Caco-2 (cell line): ENCODE results near the gene KCNC4. TPM values are rescaled to one million over a fixed set of nuclear protein-coding genes. Genes with fewer than 3 reads are reported as not detected.

Experiments used
- BruUV-seq: library from RNA; stranded (reverse); fragments of 400-500 nt; replicated peaks from 2 replicates; lab custom pipeline; 2021; lab: Mats Ljungman, UMichigan
- CTCF ChIA-PET: fragments of 300-600 bp; sonication (Branson Sonifier 250); formaldehyde crosslinking; loops from one replicate; lab custom pipeline; 2022; ENCODE audit warnings: antibody characterized with exemption; lab: Charles Lee
- POLR2A ChIA-PET: fragments of 300-600 bp; sonication (Branson Sonifier 250); formaldehyde crosslinking; loops from one replicate; lab custom pipeline; 2022; ENCODE audit warnings: antibody characterized with exemption; lab: Charles Lee
- DNase-seq, 2 experiments: peaks; one replicate each; pipeline versions ENCODE4 v3.0.0 to v3.0.0-alpha.2; 2020 to 2022
- H3K27me3 ChIP-seq: replicated peaks from 2 replicates; pipeline ENCODE4 v1.6.0; 2011; ENCODE audit warnings: low read length; ENCODE audit not compliant: control insufficient read depth, insufficient read depth
- H3K36me3 ChIP-seq: 2 replicates; pipeline ENCODE4 v1.5.1; 2011; ENCODE audit warnings: low read length; ENCODE audit not compliant: control insufficient read depth, insufficient read depth
- H3K4me1 ChIP-seq: fragments of 250-450 bp; sonication (Bioruptor Pico); 2 replicates; pipeline ENCODE4 v1.5.1; 2020; ENCODE audit warnings: mild to moderate bottlenecking
- H3K4me3 ChIP-seq: 2 replicates; pipeline ENCODE4 v1.5.1; 2011; ENCODE audit warnings: low read depth, mild to moderate bottlenecking, control low read depth, low read length
- H3K9me3 ChIP-seq: fragments of 250-450 bp; sonication (Bioruptor Pico); 2 replicates; pipeline ENCODE4 v1.5.1; 2020; ENCODE audit warnings: mild to moderate bottlenecking, moderate library complexity
- H3K27ac Mint-ChIP-seq: one replicate; pipeline ENCODE4 v1.8.0; 2022; ENCODE audit warnings: mixed read lengths; ENCODE audit not compliant: unreplicated experiment
- H3K27me3 Mint-ChIP-seq: one replicate; pipeline ENCODE4 v1.8.0; 2022; ENCODE audit warnings: mixed read lengths; ENCODE audit not compliant: insufficient read depth, unreplicated experiment
- H3K36me3 Mint-ChIP-seq: one replicate; pipeline ENCODE4 v1.8.0; 2022; ENCODE audit warnings: mild to moderate bottlenecking, mixed read lengths; ENCODE audit not compliant: insufficient read depth, unreplicated experiment
- H3K4me1 Mint-ChIP-seq: one replicate; pipeline ENCODE4 v1.8.0; 2022; ENCODE audit warnings: low read depth, mixed read lengths; ENCODE audit not compliant: unreplicated experiment
- H3K4me3 Mint-ChIP-seq: one replicate; pipeline ENCODE4 v1.8.0; 2022; ENCODE audit warnings: mild to moderate bottlenecking, moderate library complexity, mixed read lengths; ENCODE audit not compliant: unreplicated experiment
- H3K9me3 Mint-ChIP-seq: one replicate; pipeline ENCODE4 v1.8.0; 2022; ENCODE audit warnings: mixed read lengths; ENCODE audit not compliant: unreplicated experiment
- intact Hi-C: fragments of 100-400 bp; cut with micrococcal nuclease; formaldehyde crosslinking; loops from one replicate; pipeline ENCODE4 v1.10.0; 2022; ENCODE audit not compliant: unreplicated experiment
- total RNA-seq: library from RNA; stranded (reverse); gene quantifications from 2 replicates; pipeline ENCODE4 v1.2.3, GENCODE V29; 2022
- TF ChIP-seq, protein P1 (sequence below), 2 experiments: fragments of 200-600 bp in 1 of 2; IDR thresholded peaks; 1 replicate in 1 of 2; 2 replicates in 1 of 2; pipeline versions ENCODE4 v1.5.1 to v1.8.0; 2011 to 2022; ENCODE audit warnings: antibody characterized with exemption in 1 of 2, control low read depth in 1 of 2, inconsistent platforms in 1 of 2, low read depth in 1 of 2, low read length in 1 of 2, mild to moderate bottlenecking in 1 of 2, moderate library complexity in 1 of 2; ENCODE audit not compliant: insufficient read depth in 1 of 2, severe bottlenecking in 1 of 2, unreplicated experiment in 1 of 2

KCNC4 gene
- total RNA-seq, 1 experiment from 2014 or later, result 5.3 TPM

DNA sequence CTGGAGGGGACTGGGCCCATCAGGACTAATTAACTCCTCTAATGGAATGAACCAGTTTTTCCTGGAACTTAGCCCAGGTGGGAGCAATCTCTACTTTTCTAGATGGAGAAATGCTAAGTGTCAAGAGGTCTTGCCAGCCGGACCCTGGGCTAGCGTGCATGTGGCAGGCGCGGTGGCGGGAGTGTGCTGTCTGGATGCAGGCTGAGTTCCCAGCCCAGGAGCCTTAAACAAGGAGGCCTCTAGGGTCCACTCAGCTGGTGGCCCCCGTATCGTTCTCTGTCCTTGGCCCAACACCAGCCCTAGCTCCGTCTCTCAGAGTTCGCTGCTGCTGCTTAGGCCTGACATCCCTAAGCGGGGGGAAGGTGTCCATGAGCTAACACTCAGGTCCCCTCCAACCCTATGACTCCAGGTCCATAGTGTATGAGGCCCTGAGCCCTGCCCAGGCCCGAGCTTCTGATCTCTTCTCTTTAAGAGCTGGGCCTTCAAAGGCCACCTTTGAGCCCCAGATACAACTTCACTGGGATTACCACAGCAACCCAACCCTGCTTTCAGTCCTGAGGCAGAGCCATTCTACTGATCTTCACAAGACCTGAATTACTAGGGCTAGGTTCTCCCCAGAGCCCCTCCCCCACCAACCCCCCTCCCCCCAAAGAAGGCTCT, 3.7 kb upstream of the KCNC4 start:
- H3K27me3 Mint-ChIP-seq, result no peaks in the 10 kb centered on the region
- BruUV-seq, result no TSS peak
- no peak overlapping the region for H3K4me3 ChIP-seq
- ChIA-PET CTCF (interaction anchor here (0.9 to 5.1 kb wide), 6 partner anchors 40 to 289 kb away, joined by 3 to 89 read pairs (median 14); no protein-coding TSS in a partner anchor), POLR2A (no interaction called here)
- H3K4me1 ChIP-seq, result peaks cover 4% of the 10 kb centered on the region; the same call in 1 of the 2 replicates
- no peaks in the 10 kb centered on the region for H3K27me3 ChIP-seq
- H3K27ac Mint-ChIP-seq, result no peak overlapping the region
- no peaks in the 10 kb centered on the region for H3K9me3 ChIP-seq
- intact Hi-C loops, result no loop called here
- no peaks in the 10 kb centered on the region for H3K36me3 ChIP-seq
- TF ChIP-seq, protein P1, sequence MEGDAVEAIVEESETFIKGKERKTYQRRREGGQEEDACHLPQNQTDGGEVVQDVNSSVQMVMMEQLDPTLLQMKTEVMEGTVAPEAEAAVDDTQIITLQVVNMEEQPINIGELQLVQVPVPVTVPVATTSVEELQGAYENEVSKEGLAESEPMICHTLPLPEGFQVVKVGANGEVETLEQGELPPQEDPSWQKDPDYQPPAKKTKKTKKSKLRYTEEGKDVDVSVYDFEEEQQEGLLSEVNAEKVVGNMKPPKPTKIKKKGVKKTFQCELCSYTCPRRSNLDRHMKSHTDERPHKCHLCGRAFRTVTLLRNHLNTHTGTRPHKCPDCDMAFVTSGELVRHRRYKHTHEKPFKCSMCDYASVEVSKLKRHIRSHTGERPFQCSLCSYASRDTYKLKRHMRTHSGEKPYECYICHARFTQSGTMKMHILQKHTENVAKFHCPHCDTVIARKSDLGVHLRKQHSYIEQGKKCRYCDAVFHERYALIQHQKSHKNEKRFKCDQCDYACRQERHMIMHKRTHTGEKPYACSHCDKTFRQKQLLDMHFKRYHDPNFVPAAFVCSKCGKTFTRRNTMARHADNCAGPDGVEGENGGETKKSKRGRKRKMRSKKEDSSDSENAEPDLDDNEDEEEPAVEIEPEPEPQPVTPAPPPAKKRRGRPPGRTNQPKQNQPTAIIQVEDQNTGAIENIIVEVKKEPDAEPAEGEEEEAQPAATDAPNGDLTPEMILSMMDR (IDR thresholded peaks at IDR 0.05; ENCODE audit: insufficient read depth in 1 of 2, low read depth in 1 of 2, low read length in 1 of 2, severe bottlenecking in 1 of 2, unreplicated experiment in 1 of 2), result no peak
- peaks cover 4% of the 10 kb centered on the region for H3K36me3 Mint-ChIP-seq
- no peaks in the 10 kb centered on the region for H3K9me3 Mint-ChIP-seq
- no peak for DNase-seq
- no peak overlapping the region for H3K4me3 Mint-ChIP-seq
- no peaks in the 10 kb centered on the region for H3K4me1 Mint-ChIP-seq

DNA sequence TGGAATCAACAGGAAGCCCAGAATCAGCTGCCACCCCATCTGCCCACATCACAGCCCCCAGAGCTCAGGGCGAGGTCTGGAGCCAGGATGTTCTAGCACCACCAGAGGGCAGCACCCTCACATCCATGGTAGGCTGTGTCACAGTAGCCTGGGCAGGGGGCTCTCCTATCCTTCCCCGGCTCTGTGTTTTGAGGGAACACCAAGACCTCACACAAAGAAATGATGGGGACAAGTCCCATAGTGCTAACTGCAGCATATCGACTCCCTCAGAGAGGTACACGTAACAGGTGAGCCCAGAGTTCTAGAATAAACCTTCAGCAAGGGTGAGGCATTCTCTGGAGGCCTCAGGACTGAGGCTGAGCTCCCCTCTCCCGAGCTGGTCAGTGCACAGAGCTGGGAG, 2.3 kb upstream of the KCNC4 start:
- no peaks in the 10 kb centered on the region for H3K27me3 ChIP-seq
- peaks cover 4% of the 10 kb centered on the region; the same call in 1 of the 2 replicates for H3K4me1 ChIP-seq
- Mint-ChIP-seq H3K4me3 (no peak overlapping the region), H3K36me3 (peaks cover 4% of the 10 kb centered on the region), H3K27ac (no peak overlapping the region), H3K9me3 (no peaks in the 10 kb centered on the region), H3K27me3 (no peaks in the 10 kb centered on the region), H3K4me1 (no peaks in the 10 kb centered on the region)
- H3K4me3 ChIP-seq, result no peak overlapping the region
- POLR2A ChIA-PET, result interaction anchor here (1.0 kb wide), 1 partner anchor 117 kb away, joined by 4 read pairs; no protein-coding TSS in a partner anchor
- no peaks in the 10 kb centered on the region for H3K9me3 ChIP-seq
- DNase-seq, result peak; percentile 55 to 69
- no peaks in the 10 kb centered on the region for H3K36me3 ChIP-seq
- intact Hi-C loops, result loop anchor here (1.0 kb wide), 2 partner anchors 104 to 252 kb away; no protein-coding TSS in a partner anchor
- CTCF ChIA-PET, result interaction anchor here (0.5 to 5.1 kb wide), 23 partner anchors 11 to 398 kb away, joined by 3 to 89 read pairs (median 5); partner anchors contain the start of genes KCNA2 and RBM15
- TF ChIP-seq, protein P1 (IDR thresholded peaks at IDR 0.05; ENCODE audit: insufficient read depth in 1 of 2, low read depth in 1 of 2, low read length in 1 of 2, severe bottlenecking in 1 of 2, unreplicated experiment in 1 of 2), result peak; percentile 71 to 75
- no TSS peak for BruUV-seq

DNA sequence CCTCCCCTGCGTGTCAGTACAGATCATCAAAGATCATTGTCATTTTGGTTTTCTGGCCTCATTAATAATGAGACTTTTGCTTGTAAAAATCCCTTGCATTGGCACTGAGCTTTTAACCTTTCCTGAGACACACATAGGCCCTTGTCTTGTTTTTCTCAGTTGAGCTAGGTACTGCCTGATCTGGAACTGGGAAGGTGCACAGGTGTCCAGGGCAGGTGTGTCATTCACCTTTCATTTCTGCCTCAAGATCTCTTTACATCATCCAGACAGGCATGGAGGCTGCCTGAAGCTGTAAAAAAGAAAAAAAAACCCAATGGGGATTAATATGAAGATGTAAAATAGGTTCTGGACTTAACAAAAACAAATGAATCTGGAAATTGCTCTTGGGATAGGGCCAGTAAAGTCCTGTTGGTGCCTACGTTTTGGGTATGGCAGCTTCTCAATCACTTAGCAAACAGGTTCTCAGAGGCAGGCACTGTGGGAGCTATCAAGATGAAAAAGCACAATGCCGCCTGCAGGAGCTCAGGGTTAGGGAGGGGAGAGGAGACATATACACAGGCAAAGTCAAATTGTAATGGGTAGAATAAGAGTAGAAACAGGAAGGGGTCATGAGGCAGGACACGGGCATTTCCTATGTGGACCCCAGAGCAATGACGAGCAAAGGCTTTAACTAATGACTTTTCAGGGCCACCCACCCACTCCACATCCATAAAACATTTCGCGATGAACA, 1.0 kb upstream of the KCNC4 start:
- Mint-ChIP-seq H3K4me1 (no peaks in the 10 kb centered on the region), H3K27me3 (no peaks in the 10 kb centered on the region), H3K27ac (no peak overlapping the region), H3K9me3 (no peaks in the 10 kb centered on the region), H3K36me3 (peaks cover 4% of the 10 kb centered on the region), H3K4me3 (peak overlapping the region; percentile 85)
- peak overlapping the region; percentile 51 for H3K4me3 ChIP-seq
- no peak for DNase-seq
- peaks cover 4% of the 10 kb centered on the region; the same call in 1 of the 2 replicates for H3K4me1 ChIP-seq
- TF ChIP-seq, protein P1 (IDR thresholded peaks at IDR 0.05; ENCODE audit: insufficient read depth in 1 of 2, low read depth in 1 of 2, low read length in 1 of 2, severe bottlenecking in 1 of 2, unreplicated experiment in 1 of 2), result no peak
- H3K9me3 ChIP-seq, result no peaks in the 10 kb centered on the region
- ChIA-PET POLR2A (interaction anchor here (2.0 kb wide), 1 partner anchor 130 kb away, joined by 5 read pairs; the partner anchor contains the start of gene RBM15), CTCF (interaction anchor here (0.7 to 5.1 kb wide), 7 partner anchors 12 to 287 kb away, joined by 4 to 89 read pairs (median 17); no protein-coding TSS in a partner anchor)
- H3K27me3 ChIP-seq, result no peaks in the 10 kb centered on the region
- no TSS peak for BruUV-seq
- intact Hi-C loops, result loop anchor here (1.0 kb wide), 1 partner anchor 251 kb away; no protein-coding TSS in a partner anchor
- no peaks in the 10 kb centered on the region for H3K36me3 ChIP-seq
